ENCODE data around the gene KRTAP2-3. TPM values are rescaled to one million over a fixed set of nuclear protein-coding genes. Genes with fewer than 3 reads are reported as not detected.

Gene KRTAP2-3
- total RNA-seq, 4 donors from 2014 or later: not detected

GRCh38 chr17:41009301-41009760, 50.6 kb downstream of the KRTAP2-3 start:
- Histone ChIP-seq H3K4me1 (no peaks in the 10 kb centered on the region), H3K4me3 (no peak overlapping the region), H3K36me3 (no peaks in the 10 kb centered on the region), H3K27me3 (no peaks in the 10 kb centered on the region), H3K9me3 (no peaks in the 10 kb centered on the region), H3K27ac (no peak overlapping the region)
- 36 to 50% methylated on average over 3 to 4 of the region's 4 CpGs for WGBS, 2 donors (ENCODE audit: low coverage in 1 of 2)
- TF ChIP-seq POLR2A (IDR thresholded peaks at IDR 0.05) (no peak), POLR2AphosphoS5 (IDR thresholded peaks at IDR 0.05) (no peak), EP300 (IDR thresholded peaks at IDR 0.05) (no peak)
- TF ChIP-seq, protein P1, sequence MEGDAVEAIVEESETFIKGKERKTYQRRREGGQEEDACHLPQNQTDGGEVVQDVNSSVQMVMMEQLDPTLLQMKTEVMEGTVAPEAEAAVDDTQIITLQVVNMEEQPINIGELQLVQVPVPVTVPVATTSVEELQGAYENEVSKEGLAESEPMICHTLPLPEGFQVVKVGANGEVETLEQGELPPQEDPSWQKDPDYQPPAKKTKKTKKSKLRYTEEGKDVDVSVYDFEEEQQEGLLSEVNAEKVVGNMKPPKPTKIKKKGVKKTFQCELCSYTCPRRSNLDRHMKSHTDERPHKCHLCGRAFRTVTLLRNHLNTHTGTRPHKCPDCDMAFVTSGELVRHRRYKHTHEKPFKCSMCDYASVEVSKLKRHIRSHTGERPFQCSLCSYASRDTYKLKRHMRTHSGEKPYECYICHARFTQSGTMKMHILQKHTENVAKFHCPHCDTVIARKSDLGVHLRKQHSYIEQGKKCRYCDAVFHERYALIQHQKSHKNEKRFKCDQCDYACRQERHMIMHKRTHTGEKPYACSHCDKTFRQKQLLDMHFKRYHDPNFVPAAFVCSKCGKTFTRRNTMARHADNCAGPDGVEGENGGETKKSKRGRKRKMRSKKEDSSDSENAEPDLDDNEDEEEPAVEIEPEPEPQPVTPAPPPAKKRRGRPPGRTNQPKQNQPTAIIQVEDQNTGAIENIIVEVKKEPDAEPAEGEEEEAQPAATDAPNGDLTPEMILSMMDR (IDR thresholded peaks at IDR 0.05): no peak
- ATAC-seq: no peak

Other genes with a start within 250 kb of the KRTAP2-3 start
- 10 to 100 TPM in 3 of 4 donors, 1 to 10 TPM in 1; 5.1 to 14.3 (median 10.6) TPM for gene KRT10, start 237.5 kb downstream of the KRTAP2-3 start, total RNA-seq
- gene KRT12, start 192.9 kb downstream of the KRTAP2-3 start, total RNA-seq: not detected
- not detected for gene KRT20, start 174.9 kb downstream of the KRTAP2-3 start, total RNA-seq
- 1 to 10 TPM in 1 of 4 donors, not detected in 3; 6.1 TPM for gene KRT23, start 122.5 kb downstream of the KRTAP2-3 start, total RNA-seq
- gene KRT39, start 93.2 kb downstream of the KRTAP2-3 start, total RNA-seq: not detected
- not detected for gene KRT40, start 75.8 kb downstream of the KRTAP2-3 start, total RNA-seq
- not detected for gene KRTAP3-3, start 66.0 kb downstream of the KRTAP2-3 start, total RNA-seq
- gene KRTAP3-2, start 60.2 kb downstream of the KRTAP2-3 start, total RNA-seq: not detected
- not detected for gene KRTAP3-1, start 51.0 kb downstream of the KRTAP2-3 start, total RNA-seq
- gene KRTAP1-5, start 32.9 kb downstream of the KRTAP2-3 start, total RNA-seq: not detected
- not detected for gene KRTAP1-4, start 29.9 kb downstream of the KRTAP2-3 start, total RNA-seq
- not detected for gene KRTAP1-3, start 25.2 kb downstream of the KRTAP2-3 start, total RNA-seq
- not detected for gene KRTAP1-1, start 18.7 kb downstream of the KRTAP2-3 start, total RNA-seq
- gene KRTAP2-1, start 12.8 kb downstream of the KRTAP2-3 start, total RNA-seq: not detected
- gene KRTAP2-2, start 4.9 kb downstream of the KRTAP2-3 start, total RNA-seq: not detected
- not detected for gene KRTAP2-4, start 5.8 kb upstream of the KRTAP2-3 start, total RNA-seq
- not detected for gene KRTAP4-7, start 24.0 kb upstream of the KRTAP2-3 start, total RNA-seq
- not detected for gene KRTAP4-8, start 38.0 kb upstream of the KRTAP2-3 start, total RNA-seq
- not detected for gene KRTAP4-16, start 42.1 kb upstream of the KRTAP2-3 start, total RNA-seq
- not detected for gene KRTAP4-9, start 45.3 kb upstream of the KRTAP2-3 start, total RNA-seq
- gene KRTAP4-11, start 58.3 kb upstream of the KRTAP2-3 start, total RNA-seq: not detected
- gene KRTAP4-12, start 64.1 kb upstream of the KRTAP2-3 start, total RNA-seq: not detected
- gene KRTAP4-6, start 80.4 kb upstream of the KRTAP2-3 start, total RNA-seq: not detected
- gene KRTAP4-5, start 89.7 kb upstream of the KRTAP2-3 start, total RNA-seq: not detected
- gene KRTAP4-4, start 100.6 kb upstream of the KRTAP2-3 start, total RNA-seq: not detected
- not detected for gene KRTAP4-3, start 108.1 kb upstream of the KRTAP2-3 start, total RNA-seq
- gene KRTAP4-2, start 118.1 kb upstream of the KRTAP2-3 start, total RNA-seq: not detected
- gene KRTAP4-1, start 124.8 kb upstream of the KRTAP2-3 start, total RNA-seq: not detected
- not detected for gene KRTAP9-1, start 129.8 kb upstream of the KRTAP2-3 start, total RNA-seq
- gene KRTAP9-2, start 166.5 kb upstream of the KRTAP2-3 start, total RNA-seq: not detected
- gene KRTAP9-3, start 172.3 kb upstream of the KRTAP2-3 start, total RNA-seq: not detected
- gene KRTAP9-8, start 177.9 kb upstream of the KRTAP2-3 start, total RNA-seq: not detected
- gene KRTAP9-4, start 189.6 kb upstream of the KRTAP2-3 start, total RNA-seq: not detected
- not detected for gene KRTAP9-9, start 195.3 kb upstream of the KRTAP2-3 start, total RNA-seq
- gene KRTAP9-6, start 205.3 kb upstream of the KRTAP2-3 start, total RNA-seq: not detected
- under 1 TPM in 1 of 4 donors, not detected in 3; 0.66 TPM for gene KRTAP9-7, start 215.6 kb upstream of the KRTAP2-3 start, total RNA-seq
- not detected for gene KRTAP29-1, start 242.7 kb upstream of the KRTAP2-3 start, total RNA-seq
- not detected for gene KRTAP16-1, start 249.2 kb upstream of the KRTAP2-3 start, total RNA-seq

All from gastroesophageal sphincter (tissue), 4 donors.